ENCODE data around the gene FADS3.

Gene FADS3

DNA sequence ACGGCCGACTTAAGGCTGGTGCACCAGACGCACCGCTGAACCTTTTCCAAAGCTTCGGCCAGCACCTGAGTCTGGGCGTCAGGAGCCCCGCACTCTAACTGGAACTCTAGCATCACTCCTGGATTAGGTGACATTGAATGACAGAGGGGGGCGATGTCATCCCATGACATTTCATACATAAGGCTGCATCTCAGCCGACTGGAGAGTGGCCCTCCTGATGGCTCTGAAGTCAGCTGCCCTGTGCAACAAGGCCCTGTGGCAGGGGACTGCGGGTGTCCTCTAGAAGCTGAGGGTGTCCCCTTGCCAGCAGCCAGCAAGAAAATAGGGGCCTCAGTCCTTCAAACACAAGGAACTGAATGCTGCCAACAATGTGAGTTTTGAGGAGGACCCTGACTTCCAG, 10.1 kb upstream of the FADS3 start:
- H3K27ac ChIP-seq, result no peak overlapping the region
- no peak for DNase-seq (ENCODE audit: low read depth, low spot score)

DNA sequence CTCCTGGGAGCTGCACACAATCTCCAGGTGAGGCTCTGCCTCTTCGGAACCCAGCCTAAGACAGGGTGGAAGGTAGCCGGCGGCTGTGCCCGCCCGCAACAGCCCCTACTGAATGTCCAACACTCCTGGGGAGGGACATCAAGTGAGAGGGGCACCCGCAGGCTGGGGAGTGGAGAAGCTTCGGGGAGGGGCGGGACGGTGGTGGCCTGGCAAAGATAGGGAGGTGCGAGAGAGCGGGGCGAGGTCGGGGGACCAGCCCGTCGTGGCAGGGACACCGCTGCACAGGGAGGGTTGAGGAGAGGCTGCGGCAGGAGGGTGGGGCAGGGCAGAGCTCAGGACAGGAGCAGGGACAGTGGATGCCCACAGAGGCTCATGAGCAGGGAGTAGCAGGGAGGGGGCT, 8.9 kb upstream of the FADS3 start:
- H3K27ac ChIP-seq, result no peak overlapping the region

DNA sequence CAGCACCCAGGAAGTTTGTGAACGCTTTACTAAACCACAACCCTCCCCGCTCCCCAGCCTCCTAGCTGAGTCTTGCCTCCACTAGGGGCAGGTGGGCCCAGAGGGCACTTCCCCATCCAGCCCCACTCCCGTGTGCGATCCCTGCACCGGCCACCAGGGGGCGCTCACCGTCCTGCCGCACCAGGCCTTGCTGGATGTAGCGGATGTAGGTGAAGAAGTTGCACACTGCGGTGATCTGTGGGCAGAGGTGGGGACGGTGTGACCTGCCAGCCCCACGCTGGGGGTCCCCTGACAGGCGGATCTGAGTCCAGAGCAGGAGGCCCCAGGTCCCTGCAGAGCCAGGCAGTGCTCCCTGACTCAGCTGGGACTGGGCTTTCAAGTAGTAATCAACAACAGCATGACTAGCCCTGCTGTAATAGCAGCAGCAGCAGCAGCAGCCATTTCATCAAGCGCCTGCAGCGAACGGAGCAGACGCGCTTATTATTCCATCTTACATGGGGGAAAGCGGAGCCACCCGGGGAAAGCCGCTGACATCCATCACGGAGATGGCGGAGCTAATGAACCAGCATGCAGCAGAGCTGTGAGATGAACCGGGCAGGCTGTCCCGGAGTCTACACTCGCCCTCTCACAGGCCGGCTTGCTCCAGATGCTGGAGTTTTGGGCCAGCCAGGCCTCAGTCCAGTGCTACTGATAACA, 7.9 kb upstream of the FADS3 start:
- DNase-seq (ENCODE audit: low read depth, low spot score), result no peak
- no peak overlapping the region for H3K27ac ChIP-seq

More for the DNA sequence above, 8.9 kb upstream of the FADS3 start:
- no peak for DNase-seq (ENCODE audit: low read depth, low spot score)

- DNase-seq (ENCODE audit: low read depth, low spot score), result no peak
- no peak overlapping the region for H3K27ac ChIP-seq
Measured at GRCh38 chr11:61898247-61898582, 6.9 kb upstream of the FADS3 start.

GRCh38 chr11:61897387-61898246, 6.3 kb upstream of the FADS3 start:
- no peak for DNase-seq (ENCODE audit: low read depth, low spot score)
- no peak overlapping the region for H3K27ac ChIP-seq

- H3K27ac ChIP-seq, result no peak overlapping the region
Measured at GRCh38 chr11:61896665-61897386, 5.5 kb upstream of the FADS3 start.

DNA sequence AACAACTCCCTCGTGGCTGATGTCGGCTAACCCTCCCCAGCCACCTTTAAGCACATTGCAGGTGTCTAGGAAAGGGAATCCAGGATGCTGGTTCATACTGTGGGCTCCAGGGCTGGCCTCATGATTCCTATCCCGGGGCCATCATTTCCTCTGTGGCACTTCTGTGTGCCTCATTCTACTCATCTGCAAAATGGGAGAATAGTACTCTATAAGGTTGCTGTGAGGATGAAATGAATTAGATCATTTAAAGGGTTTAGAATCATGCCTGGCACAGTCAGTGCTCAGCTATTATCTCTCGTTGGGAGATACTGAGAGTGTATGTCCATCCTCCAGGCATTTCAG, 4.3 kb upstream of the FADS3 start:
- no peak for DNase-seq (ENCODE audit: low read depth, low spot score)
- no peak overlapping the region for H3K27ac ChIP-seq

More at GRCh38 chr11:61896665-61897386, 5.5 kb upstream of the FADS3 start:
- no peak for DNase-seq (ENCODE audit: low read depth, low spot score)

DNA sequence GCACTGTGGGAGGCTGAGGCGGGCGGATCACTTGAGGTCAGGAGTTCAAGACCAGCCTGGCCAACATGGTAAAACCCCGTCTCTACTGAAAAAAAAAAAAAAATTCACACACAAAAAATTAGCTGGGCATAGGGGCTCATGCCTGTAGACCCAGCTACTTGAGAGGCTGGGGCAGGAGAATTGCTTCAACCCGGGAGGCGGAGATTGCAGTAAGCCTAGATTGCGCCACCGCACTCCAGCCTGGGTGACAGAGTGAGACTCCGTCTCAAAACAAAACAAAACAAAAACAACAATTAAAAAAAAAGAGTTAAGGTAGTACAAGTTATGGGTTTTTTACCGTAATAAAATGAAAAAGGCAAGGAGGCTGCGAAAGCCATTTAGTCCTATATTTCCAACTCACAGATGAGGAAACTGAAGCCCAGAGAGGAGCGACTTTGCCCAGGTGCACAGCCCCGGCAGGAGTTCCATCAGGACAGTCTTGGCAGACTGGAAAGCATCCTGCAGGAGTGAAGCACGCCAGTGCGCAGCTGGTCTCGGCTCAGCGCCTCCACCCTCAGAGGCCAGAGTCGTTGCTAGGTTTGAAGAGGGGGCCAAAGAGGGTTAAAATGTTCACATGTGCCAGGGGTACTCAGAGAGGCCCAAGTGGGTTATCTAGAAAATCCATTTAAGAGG, 3.8 kb upstream of the FADS3 start:
- no peak overlapping the region for H3K27ac ChIP-seq
- DNase-seq (ENCODE audit: low read depth, low spot score), result no peak

DNA sequence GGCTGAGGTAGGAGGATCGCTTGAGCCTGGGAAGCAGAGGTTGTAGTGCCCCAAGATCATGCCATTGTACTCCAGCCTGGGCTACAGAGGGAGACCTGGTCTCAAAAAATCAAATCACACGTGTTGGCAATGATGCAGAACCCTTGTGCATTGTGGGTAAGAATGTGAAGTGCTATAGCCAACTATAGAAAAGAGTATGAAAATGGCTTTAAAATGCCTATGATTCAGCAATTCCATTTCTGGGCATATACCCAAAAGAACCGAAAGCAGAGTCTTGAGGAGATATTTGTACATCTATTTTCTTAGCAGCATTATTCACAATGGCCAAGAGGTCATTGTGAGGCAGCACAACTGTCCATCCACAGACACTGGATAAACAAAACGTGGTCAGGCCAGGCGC, 2.6 kb upstream of the FADS3 start:
- DNase-seq (ENCODE audit: low read depth, low spot score), result no peak
- no peak overlapping the region for H3K27ac ChIP-seq

GRCh38 chr11:61892085-61892370, 683 bp upstream of the FADS3 start:
- no peak overlapping the region for H3K27ac ChIP-seq

GRCh38 chr11:61890529-61891330, 615 bp downstream of the FADS3 start:
- H3K27ac ChIP-seq, result peak overlapping the region; percentile 72
- no peak for DNase-seq (ENCODE audit: low read depth, low spot score)

More at GRCh38 chr11:61892085-61892370, 683 bp upstream of the FADS3 start:
- no peak for DNase-seq (ENCODE audit: low read depth, low spot score)

GRCh38 chr11:61889831-61890230, 1.5 kb downstream of the FADS3 start:
- no peak for DNase-seq (ENCODE audit: low read depth, low spot score)
- H3K27ac ChIP-seq, result peak overlapping the region; percentile 72

- peak overlapping the region; percentile 72 for H3K27ac ChIP-seq
Measured at GRCh38 chr11:61888590-61888989, 2.8 kb downstream of the FADS3 start.

DNA sequence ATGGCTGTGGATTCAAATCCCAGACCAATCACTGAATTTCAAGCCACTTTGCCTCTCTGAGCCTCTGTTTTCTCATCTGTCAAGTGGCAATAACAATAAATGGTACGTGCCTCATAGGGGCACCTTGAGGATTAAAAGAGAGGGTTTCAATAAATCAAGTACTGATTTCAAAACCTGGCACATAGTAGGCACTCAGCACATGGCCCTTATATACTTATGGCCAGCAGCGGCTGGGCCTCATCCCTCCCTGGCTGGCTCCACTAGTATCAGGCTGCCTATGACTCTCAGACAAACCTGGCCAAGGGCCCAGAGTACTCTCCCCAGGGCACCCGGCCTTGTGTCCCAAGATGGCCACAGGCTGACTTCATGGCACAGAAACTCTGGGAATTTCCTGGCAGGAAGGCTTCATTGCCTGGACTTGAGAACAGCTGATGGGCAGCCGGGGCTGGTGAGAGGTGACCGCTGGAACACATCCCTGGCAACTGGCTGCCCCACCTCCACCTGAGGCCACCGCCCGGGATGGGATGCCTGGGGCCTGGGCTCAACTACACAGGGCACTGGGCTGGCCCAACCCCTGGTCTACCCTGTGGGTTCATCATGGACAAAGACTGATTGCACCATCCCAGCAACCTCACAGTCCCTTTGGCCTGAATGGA, 3.4 kb downstream of the FADS3 start:
- peak; percentile 41 for DNase-seq (ENCODE audit: low read depth, low spot score)
- H3K27ac ChIP-seq, result peak overlapping the region; percentile 72

More at GRCh38 chr11:61888590-61888989, 2.8 kb downstream of the FADS3 start:
- DNase-seq (ENCODE audit: low read depth, low spot score), result no peak

DNA sequence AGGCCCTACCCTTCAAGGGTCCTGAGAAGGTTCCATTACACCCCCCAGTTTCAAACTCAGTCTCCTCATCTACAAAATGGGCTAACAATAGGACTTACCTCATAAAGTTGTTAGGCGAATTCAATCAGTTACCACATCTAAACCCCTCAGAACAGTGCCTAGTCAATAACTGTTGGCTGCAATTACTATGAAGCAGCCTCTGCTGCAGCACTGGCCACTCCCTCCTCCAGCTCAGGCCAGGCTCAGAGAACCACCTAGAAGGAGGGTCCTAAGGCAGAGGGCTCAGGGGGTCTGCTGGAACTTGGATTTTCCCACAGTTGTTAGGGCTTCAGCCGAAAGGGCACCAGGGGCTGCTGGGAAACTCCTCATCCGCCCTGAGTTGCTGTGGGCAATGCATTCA, 4.7 kb downstream of the FADS3 start:
- DNase-seq (ENCODE audit: low read depth, low spot score), result no peak
- H3K27ac ChIP-seq, result no peak overlapping the region

GRCh38 chr11:61885784-61886580, 5.4 kb downstream of the FADS3 start:
- DNase-seq (ENCODE audit: low read depth, low spot score), result no peak

DNA sequence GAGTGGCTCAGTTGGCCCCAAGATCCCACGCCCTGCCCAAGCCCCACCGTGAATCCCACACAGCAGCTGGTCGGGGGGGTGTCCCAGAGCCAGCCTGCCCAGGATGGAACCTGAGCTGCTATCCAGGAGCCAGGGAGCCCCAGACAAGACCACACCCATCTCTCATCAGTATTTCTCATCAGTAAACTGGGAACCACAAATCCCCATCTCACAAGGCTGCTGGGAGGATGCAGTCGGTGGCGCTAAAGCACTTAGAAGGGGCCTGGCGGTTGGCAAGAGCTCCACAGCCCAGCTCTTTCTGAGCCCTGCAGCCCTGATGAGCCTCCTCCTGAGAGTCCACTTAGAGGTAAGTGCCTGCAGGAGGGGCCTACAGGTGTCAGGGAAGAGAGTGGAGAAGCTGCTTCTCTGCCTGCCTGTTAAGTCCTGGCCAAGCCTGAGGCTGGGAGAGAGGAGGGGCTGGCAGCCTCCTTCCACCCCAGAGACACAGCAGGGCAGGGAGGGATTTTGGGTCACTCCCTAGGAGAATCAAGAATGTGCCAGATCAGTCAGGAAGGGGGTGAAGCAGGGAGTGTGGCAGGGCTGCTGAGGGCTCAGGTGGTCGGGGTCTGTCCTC, 6.1 kb downstream of the FADS3 start:
- DNase-seq (ENCODE audit: low read depth, low spot score), result no peak
- no peak overlapping the region for H3K27ac ChIP-seq

More at GRCh38 chr11:61885784-61886580, 5.4 kb downstream of the FADS3 start:
- H3K27ac ChIP-seq, result no peak overlapping the region

DNA sequence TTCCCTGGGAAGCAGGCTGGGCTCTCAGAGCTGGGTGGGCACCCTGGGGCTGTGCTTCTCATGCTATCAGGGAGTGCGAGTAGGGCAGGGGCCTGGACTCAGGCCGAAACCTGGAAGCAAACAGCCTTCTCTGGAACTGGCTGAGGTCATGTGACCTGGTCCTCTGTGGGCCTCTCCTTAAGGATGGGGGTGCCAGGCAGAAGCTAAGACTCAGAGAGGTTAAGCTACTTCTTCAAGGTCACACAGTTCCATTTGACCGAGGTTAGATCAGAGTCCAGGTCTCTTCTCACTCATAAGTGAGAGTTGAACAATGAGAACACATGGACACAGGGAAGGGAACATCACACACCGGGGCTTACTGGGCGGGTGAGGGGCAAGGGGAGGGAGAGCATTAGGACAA, 7.4 kb downstream of the FADS3 start:
- no peak overlapping the region for H3K27ac ChIP-seq
- no peak for DNase-seq (ENCODE audit: low read depth, low spot score)

Data from epithelial cell of prostate (primary cell).